Psoas muscle (tissue), 8 donors: ENCODE data around the gene PTPRK. TPM values are rescaled to one million over a fixed set of nuclear protein-coding genes. Genes with fewer than 3 reads are reported as not detected.

ENCODE experiments used
- ATAC-seq, 4 donors: fragments of 200-7000 bp; cut with Tn5 transposase; one replicate each; pipeline ENCODE4 v1.9.1; 2020; ENCODE audit warnings: moderate library complexity in 3 of 4, mild to moderate bottlenecking in 2 of 4
- DNase-seq, 2 donors: peaks; one replicate each; pipeline ENCODE4 v3.0.0-alpha.2; 2020
- H3K27ac ChIP-seq: fragments of 200-600 bp; one replicate; pipeline ENCODE4 v1.8.0; 2022
- H3K27me3 ChIP-seq, 3 donors: fragments of 200-600 bp in 1 of 3; one replicate each; pipeline versions ENCODE4 v1.6.1 to v1.8.0; 2013 to 2022; ENCODE audit warnings: low read length in 2 of 3, mild to moderate bottlenecking in 2 of 3, moderate library complexity in 1 of 3; ENCODE audit not compliant: insufficient read depth in 3 of 3
- H3K36me3 ChIP-seq, 2 donors: fragments of 200-600 bp in 1 of 2; one replicate each; pipeline versions ENCODE4 v1.6.1 to v1.8.0; 2013 to 2022; ENCODE audit warnings: low read depth in 1 of 2, mild to moderate bottlenecking in 1 of 2, moderate library complexity in 1 of 2; ENCODE audit not compliant: insufficient read depth in 1 of 2
- H3K4me1 ChIP-seq: fragments of 200-600 bp; one replicate; pipeline ENCODE4 v1.8.0; 2022
- H3K4me3 ChIP-seq: fragments of 200-600 bp; one replicate; pipeline ENCODE4 v1.8.0; 2022; ENCODE audit warnings: mild to moderate bottlenecking
- H3K9me3 ChIP-seq: fragments of 200-600 bp; one replicate; pipeline ENCODE4 v1.8.0; 2022
- WGBS, 3 donors: extraction: QIAGEN DNeasy Blood & Tissue Kit; methylation state at CpG; one replicate each; pipeline versions ENCODE4 v1.1.6 to v1.1.7; 2013; 5-methylcytosine and 5-hydroxymethylcytosine counted together
- intact Hi-C, 2 donors: fragments of 100-400 bp; cut with DNase I; formaldehyde crosslinking; loops; one replicate each; pipeline versions ENCODE4 v1.11.0 to v1.14.2; 2022
- polyA plus RNA-seq, 3 donors: library from polyadenylated mRNA; stranded (reverse); fragments of 200-250 nt; gene quantifications; one replicate each; pipeline ENCODE4 v1.2.3, GENCODE V29; 2013
- total RNA-seq, 4 donors: library from RNA; stranded (reverse); fragmentation: NEBNext Ultra II Directional in 2 of 4; extraction: Animal tissue kit (Norgen Biotek cat#: 25700) in 2 of 4; gene quantifications; one replicate each; pipeline versions ENCODE4 v1.2.1 to v1.2.4, GENCODE V29; 2021 to 2023
- TF ChIP-seq, protein P1 (sequence below): fragments of 200-600 bp; IDR thresholded peaks from one replicate; pipeline ENCODE4 v1.8.0; 2022; ENCODE audit warnings: antibody characterized with exemption
- donor health status: healthy with polysubstance abuse.
- donor health status: DM: no; HTN: no; CAD: no; lungs with moderate emphysema.
- donor health status: Bipolar disorder and iron deficiency.
- donor health status: healthy.
- donor health status: DM: yes; HTN: yes; CAD: no.
- donor health status: DM: no; HTN: no; CAD: no.
- donor health status: DM: no; HTN: no; CAD: no.
- donor health status: DM: yes; HTN: yes; CAD: no.

The PTPRK gene
- total and polyA plus RNA-seq, 7 donors = 3.2 to 10.6 (median 9.1) TPM

DNA sequence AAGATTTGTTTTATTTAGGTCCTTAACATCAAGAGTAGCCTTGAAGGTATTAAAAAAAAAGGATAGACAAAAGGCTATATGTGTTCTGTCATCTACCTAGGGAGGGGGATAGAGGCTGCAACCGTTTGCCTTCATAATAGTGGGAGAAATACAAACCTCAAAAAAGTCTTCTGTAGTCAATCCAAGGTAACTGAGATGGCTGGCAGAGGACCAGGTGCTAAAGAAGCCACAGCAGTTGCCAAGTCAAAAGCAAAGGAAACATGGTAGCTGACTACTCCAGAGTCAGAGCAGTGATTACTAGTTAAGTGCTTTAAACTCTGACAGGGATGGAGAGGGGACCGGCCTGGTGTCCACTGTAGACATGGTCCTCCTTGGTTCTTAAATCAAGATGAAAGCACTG, 249.4 kb downstream of the PTPRK start:
- Histone ChIP-seq H3K4me3 (no peak overlapping the region), H3K36me3 (no peaks in the 10 kb centered on the region), H3K9me3 (no peaks in the 10 kb centered on the region), H3K27me3 (no peaks in the 10 kb centered on the region), H3K4me1 (peaks cover 5% of the 10 kb centered on the region), H3K27ac (no peak overlapping the region)
- ATAC-seq (peak in 1 of 4 donors; percentile 30), DNase-seq (no peak)
- 57 to 67% (median 65%) methylated on average over 2 of the region's 2 CpGs for WGBS, 3 donors
- intact Hi-C loops = no loop called here
- TF ChIP-seq, protein P1, sequence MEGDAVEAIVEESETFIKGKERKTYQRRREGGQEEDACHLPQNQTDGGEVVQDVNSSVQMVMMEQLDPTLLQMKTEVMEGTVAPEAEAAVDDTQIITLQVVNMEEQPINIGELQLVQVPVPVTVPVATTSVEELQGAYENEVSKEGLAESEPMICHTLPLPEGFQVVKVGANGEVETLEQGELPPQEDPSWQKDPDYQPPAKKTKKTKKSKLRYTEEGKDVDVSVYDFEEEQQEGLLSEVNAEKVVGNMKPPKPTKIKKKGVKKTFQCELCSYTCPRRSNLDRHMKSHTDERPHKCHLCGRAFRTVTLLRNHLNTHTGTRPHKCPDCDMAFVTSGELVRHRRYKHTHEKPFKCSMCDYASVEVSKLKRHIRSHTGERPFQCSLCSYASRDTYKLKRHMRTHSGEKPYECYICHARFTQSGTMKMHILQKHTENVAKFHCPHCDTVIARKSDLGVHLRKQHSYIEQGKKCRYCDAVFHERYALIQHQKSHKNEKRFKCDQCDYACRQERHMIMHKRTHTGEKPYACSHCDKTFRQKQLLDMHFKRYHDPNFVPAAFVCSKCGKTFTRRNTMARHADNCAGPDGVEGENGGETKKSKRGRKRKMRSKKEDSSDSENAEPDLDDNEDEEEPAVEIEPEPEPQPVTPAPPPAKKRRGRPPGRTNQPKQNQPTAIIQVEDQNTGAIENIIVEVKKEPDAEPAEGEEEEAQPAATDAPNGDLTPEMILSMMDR = no peak

DNA sequence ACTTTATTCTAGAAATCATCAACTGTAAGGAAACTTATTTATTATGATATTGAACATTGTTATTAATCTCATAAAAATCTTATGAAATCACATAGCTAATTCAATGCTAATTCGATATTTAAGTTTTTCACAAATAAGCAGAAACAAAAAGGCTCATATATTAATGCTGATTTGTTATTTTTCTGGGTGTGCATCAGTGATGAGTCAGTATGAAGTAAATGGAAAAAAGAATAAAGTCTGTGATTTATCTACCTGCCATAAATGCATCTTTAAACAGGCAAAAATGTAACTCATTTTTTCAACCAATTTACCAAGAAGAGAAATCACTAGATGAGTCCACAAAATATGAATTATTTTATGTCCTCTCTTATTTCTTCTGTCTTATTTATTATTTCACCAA, 253.5 kb downstream of the PTPRK start:
- no peaks in the 10 kb centered on the region for H3K36me3 ChIP-seq
- peaks cover 5% of the 10 kb centered on the region for H3K4me1 ChIP-seq
- WGBS, 3 donors = 94 to 100% (median 95%) methylated on average over 1 of the region's 1 CpG
- H3K9me3 ChIP-seq = no peaks in the 10 kb centered on the region
- DNase-seq (no peak), ATAC-seq (no peak)
- no peak overlapping the region for H3K4me3 ChIP-seq
- no peaks in the 10 kb centered on the region for H3K27me3 ChIP-seq
- H3K27ac ChIP-seq = no peak overlapping the region
- TF ChIP-seq, protein P1 = no peak
- intact Hi-C loops = no loop called here

DNA sequence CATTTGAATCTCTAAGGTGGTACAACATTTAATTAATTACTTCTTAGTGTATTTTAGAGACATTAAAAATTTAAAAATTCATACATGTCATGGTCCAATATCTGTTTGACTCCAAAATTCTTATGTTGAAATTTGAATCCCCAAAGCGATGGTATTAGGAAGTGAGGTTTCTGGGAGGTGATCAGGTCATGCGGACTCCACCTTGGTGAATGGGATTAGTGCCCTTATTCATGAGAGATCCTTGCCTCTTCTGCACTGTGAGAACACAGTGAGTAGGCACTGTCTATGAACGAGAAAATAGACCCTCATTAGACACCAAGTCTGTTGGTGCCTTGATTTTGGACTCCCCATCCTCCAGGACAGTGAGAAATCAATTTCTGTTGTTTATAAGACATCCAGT, 254.7 kb downstream of the PTPRK start:
- no peak for DNase-seq
- TF ChIP-seq, protein P1 = no peak
- H3K27ac ChIP-seq = no peak overlapping the region
- H3K27me3 ChIP-seq = no peaks in the 10 kb centered on the region
- no peaks in the 10 kb centered on the region for H3K36me3 ChIP-seq
- no peak overlapping the region for H3K4me3 ChIP-seq
- intact Hi-C loops = no loop called here
- no peak for ATAC-seq
- no peaks in the 10 kb centered on the region for H3K9me3 ChIP-seq
- no peaks in the 10 kb centered on the region for H3K4me1 ChIP-seq
- WGBS, 3 donors = 96 to 99% (median 98%) methylated on average over 3 of the region's 3 CpGs

DNA sequence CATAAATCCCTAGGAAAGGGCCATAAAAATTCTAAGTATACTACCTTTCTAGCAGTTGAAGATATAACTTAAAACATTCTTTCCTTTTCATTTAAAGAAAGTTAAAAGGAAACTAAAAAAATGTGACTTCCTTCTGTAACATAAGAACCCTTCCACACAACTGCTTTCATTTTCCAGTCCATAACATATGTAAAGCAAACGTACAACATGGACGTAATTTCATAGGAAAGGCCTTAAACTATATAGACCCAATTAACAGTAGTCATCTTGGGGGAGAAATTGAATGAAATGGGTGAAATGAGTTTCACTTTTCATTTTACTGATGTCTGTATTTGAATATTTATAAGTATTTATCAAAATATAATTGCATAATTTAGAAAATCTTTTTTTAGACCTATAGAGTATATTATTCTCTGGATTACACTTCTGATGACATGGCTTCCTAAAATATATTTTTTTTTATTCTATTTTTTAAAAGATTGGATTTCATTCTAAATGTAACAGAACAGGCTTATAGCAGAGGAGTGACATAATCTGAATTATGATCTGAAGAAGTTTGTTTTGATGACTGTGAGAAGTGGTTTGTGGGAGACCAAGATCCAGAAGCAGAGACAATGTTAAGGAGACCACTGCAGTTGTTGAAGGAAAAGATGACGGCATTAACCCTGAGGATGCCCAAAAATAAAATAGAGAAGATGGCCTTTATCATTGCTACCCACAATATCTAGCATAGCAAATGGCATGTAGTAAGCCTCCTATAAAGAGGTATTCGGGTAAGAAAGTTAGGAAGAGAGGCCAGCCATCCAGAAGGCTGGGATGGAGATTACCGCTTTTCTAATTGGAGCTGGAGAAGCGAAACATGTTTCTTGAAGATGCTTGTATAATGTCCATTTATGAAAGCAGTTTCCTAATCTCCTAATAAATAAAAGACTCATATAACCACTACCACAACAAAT, 260.4 kb downstream of the PTPRK start:
- no peaks in the 10 kb centered on the region for H3K27me3 ChIP-seq
- no peak overlapping the region for H3K27ac ChIP-seq
- TF ChIP-seq, protein P1 = no peak
- DNase-seq (no peak), ATAC-seq (no peak)
- H3K4me1 ChIP-seq = no peaks in the 10 kb centered on the region
- no peak overlapping the region for H3K4me3 ChIP-seq
- no peaks in the 10 kb centered on the region for H3K9me3 ChIP-seq
- no peaks in the 10 kb centered on the region for H3K36me3 ChIP-seq
- 83 to 90% (median 86%) methylated on average over 6 of the region's 6 CpGs for WGBS, 3 donors
- intact Hi-C loops = loop anchor here in 1 of 2 donors (10.0 kb wide), 1 partner anchor 255 kb away; no protein-coding TSS in a partner anchor
